Embryonic facial prominence (tissue), 1 donor: Measurements from ENCODE around the gene SCN2A.

Experiments
- DNase-seq: peaks from one replicate; pipeline ENCODE4 v3.0.0-alpha.2; 2016; ENCODE audit errors: extremely low spot score

SCN2A gene

GRCh38 chr2:165239230-165239629 is at the start of gene SCN2A:
TSS of gene SCN2A (plus strand) at chr2:165239414. CDS start at chr2:165295824, 56,410 bp downstream.
- no peak for DNase-seq

GRCh38 chr2:165191096-165191728 is 48.0 kb upstream of the SCN2A start:
- DNase-seq, result no peak

GRCh38 chr2:165192729-165193128 is 46.5 kb upstream of the SCN2A start:
- no peak for DNase-seq

- no peak for DNase-seq
Observed at GRCh38 chr2:165193178-165193777, 45.9 kb upstream of the SCN2A start.

GRCh38 chr2:165196411-165196810 is 42.8 kb upstream of the SCN2A start:
- no peak for DNase-seq

- DNase-seq, result no peak
Observed at GRCh38 chr2:165197346-165197745, 41.9 kb upstream of the SCN2A start.

GRCh38 chr2:165198181-165198580 is 41.0 kb upstream of the SCN2A start:
- DNase-seq, result no peak

- no peak for DNase-seq
Observed at GRCh38 chr2:165202239-165202638, 37.0 kb upstream of the SCN2A start.

GRCh38 chr2:165203689-165204559 is 35.3 kb upstream of the SCN2A start, which contains the start of gene SCN3A:
TSS of gene SCN3A (minus strand) at chr2:165204050. CDS start at chr2:165176394, 27,656 bp downstream.
- DNase-seq, result no peak

GRCh38 chr2:165205865-165206264 is 33.3 kb upstream of the SCN2A start:
- no peak for DNase-seq

- no peak for DNase-seq
Observed at GRCh38 chr2:165208094-165208493, 31.1 kb upstream of the SCN2A start.

GRCh38 chr2:165214093-165214492 is 25.1 kb upstream of the SCN2A start:
- DNase-seq, result no peak

- no peak for DNase-seq
Observed at GRCh38 chr2:165219481-165219880, 19.7 kb upstream of the SCN2A start.

- no peak for DNase-seq
Observed at GRCh38 chr2:165224941-165225340, 14.3 kb upstream of the SCN2A start.

GRCh38 chr2:165227571-165227970 is 11.6 kb upstream of the SCN2A start:
- no peak for DNase-seq

GRCh38 chr2:165237056-165237455 is 2.2 kb upstream of the SCN2A start:
- DNase-seq, result no peak

- DNase-seq, result no peak
Observed at GRCh38 chr2:165238295-165238694, 919 bp upstream of the SCN2A start.

- no peak for DNase-seq
Observed at GRCh38 chr2:165239856-165240515, 772 bp downstream of the SCN2A start.

- DNase-seq, result no peak
Observed at GRCh38 chr2:165240916-165241315, 1.7 kb downstream of the SCN2A start.

- no peak for DNase-seq
Observed at GRCh38 chr2:165245081-165245793, 6.0 kb downstream of the SCN2A start.

GRCh38 chr2:165248238-165248637 is 9.0 kb downstream of the SCN2A start:
- DNase-seq, result no peak
